Panc1 (cell line): ENCODE results near the gene DOK6.

Experiments
- POLR2AphosphoS5 ChIP-seq: IDR thresholded peaks from 2 replicates; pipeline ENCODE4 v1.6.1; 2012; ENCODE audit warnings: mild to moderate bottlenecking, low read depth, low read length, moderate library complexity
- TCF7L2 ChIP-seq: IDR thresholded peaks from 2 replicates; pipeline ENCODE4 v1.6.1; 2011; ENCODE audit warnings: mild to moderate bottlenecking, low read depth, low read length, inconsistent platforms
- TF ChIP-seq, protein P1 (sequence below): fragments of 450-650 bp; IDR thresholded peaks from 2 replicates; pipeline ENCODE4 v1.5.1; 2017; ENCODE audit warnings: mild to moderate bottlenecking

DNA sequence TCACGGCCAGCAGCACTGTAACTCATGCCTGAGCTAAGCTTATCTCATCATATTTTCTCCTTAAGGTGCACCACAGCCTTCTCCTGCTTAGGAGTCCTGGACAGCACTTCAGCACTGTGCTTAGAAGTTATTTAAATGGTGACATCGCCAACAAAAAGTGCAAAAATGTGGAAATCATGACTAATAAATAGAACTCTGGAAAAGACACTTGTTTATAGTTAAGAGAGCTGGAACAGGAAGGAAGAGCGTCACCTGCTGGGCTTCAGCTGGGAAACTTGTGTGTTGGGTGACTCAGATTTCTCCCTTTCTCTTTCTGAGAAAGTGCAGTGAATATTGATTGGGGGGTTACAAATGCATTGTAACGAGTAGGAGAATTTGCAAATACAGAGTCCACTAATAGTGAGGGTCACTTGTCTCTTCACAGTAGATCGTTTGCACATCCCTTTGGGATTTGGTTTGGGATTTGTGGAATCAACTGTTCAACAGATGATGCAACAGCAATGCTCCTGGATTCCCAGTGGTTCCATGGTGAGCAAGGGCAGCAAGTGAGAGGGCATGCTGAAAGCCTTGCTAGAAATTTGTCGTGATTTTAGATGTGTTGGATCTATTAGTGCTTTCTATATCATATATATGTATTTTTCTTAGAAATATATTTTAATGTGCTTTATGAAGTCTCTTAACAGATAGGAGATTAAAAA lies 84.2 kb downstream of the DOK6 start:
- TF ChIP-seq, protein P1, sequence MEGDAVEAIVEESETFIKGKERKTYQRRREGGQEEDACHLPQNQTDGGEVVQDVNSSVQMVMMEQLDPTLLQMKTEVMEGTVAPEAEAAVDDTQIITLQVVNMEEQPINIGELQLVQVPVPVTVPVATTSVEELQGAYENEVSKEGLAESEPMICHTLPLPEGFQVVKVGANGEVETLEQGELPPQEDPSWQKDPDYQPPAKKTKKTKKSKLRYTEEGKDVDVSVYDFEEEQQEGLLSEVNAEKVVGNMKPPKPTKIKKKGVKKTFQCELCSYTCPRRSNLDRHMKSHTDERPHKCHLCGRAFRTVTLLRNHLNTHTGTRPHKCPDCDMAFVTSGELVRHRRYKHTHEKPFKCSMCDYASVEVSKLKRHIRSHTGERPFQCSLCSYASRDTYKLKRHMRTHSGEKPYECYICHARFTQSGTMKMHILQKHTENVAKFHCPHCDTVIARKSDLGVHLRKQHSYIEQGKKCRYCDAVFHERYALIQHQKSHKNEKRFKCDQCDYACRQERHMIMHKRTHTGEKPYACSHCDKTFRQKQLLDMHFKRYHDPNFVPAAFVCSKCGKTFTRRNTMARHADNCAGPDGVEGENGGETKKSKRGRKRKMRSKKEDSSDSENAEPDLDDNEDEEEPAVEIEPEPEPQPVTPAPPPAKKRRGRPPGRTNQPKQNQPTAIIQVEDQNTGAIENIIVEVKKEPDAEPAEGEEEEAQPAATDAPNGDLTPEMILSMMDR, result no peak
- TF ChIP-seq POLR2AphosphoS5 (no peak), TCF7L2 (no peak)
